DND-41 (cell line): Measurements from ENCODE around the gene IL17RD.

Experiments
- EZH2 ChIP-seq: IDR thresholded peaks from 3 replicates; pipeline ENCODE4 v1.6.1; 2012; ENCODE audit warnings: borderline replicate concordance, low read depth, mild to moderate bottlenecking, moderate library complexity, low read length, inconsistent platforms; ENCODE audit not compliant: severe bottlenecking
- TF ChIP-seq, protein P1 (sequence below): IDR thresholded peaks from 2 replicates; pipeline ENCODE4 v1.5.1; 2012; ENCODE audit warnings: borderline replicate concordance, low read length, moderate library complexity, mild to moderate bottlenecking; ENCODE audit not compliant: poor library complexity, severe bottlenecking; ENCODE audit errors: extremely low read depth

GRCh38 chr3:57164657-57165573 lies at the start of gene IL17RD:
- TF ChIP-seq, protein P1, sequence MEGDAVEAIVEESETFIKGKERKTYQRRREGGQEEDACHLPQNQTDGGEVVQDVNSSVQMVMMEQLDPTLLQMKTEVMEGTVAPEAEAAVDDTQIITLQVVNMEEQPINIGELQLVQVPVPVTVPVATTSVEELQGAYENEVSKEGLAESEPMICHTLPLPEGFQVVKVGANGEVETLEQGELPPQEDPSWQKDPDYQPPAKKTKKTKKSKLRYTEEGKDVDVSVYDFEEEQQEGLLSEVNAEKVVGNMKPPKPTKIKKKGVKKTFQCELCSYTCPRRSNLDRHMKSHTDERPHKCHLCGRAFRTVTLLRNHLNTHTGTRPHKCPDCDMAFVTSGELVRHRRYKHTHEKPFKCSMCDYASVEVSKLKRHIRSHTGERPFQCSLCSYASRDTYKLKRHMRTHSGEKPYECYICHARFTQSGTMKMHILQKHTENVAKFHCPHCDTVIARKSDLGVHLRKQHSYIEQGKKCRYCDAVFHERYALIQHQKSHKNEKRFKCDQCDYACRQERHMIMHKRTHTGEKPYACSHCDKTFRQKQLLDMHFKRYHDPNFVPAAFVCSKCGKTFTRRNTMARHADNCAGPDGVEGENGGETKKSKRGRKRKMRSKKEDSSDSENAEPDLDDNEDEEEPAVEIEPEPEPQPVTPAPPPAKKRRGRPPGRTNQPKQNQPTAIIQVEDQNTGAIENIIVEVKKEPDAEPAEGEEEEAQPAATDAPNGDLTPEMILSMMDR = no peak
- TF ChIP-seq EZH2 = no peak
